EL (cell line): ENCODE data around the gene MYO18B.
A peak's percentile ranks its signal among the peaks of the same experiment; 100 is the strongest.
"Not testable (repeated sequence)": the region's sequence is repeated elsewhere in the genome, so short reads cannot be mapped to it uniquely, and the experiment has no call there.

Experiments
- DNase-seq: peaks from one replicate; pipeline ENCODE4 v3.0.0-alpha.2; 2016

MYO18B gene, protein sequence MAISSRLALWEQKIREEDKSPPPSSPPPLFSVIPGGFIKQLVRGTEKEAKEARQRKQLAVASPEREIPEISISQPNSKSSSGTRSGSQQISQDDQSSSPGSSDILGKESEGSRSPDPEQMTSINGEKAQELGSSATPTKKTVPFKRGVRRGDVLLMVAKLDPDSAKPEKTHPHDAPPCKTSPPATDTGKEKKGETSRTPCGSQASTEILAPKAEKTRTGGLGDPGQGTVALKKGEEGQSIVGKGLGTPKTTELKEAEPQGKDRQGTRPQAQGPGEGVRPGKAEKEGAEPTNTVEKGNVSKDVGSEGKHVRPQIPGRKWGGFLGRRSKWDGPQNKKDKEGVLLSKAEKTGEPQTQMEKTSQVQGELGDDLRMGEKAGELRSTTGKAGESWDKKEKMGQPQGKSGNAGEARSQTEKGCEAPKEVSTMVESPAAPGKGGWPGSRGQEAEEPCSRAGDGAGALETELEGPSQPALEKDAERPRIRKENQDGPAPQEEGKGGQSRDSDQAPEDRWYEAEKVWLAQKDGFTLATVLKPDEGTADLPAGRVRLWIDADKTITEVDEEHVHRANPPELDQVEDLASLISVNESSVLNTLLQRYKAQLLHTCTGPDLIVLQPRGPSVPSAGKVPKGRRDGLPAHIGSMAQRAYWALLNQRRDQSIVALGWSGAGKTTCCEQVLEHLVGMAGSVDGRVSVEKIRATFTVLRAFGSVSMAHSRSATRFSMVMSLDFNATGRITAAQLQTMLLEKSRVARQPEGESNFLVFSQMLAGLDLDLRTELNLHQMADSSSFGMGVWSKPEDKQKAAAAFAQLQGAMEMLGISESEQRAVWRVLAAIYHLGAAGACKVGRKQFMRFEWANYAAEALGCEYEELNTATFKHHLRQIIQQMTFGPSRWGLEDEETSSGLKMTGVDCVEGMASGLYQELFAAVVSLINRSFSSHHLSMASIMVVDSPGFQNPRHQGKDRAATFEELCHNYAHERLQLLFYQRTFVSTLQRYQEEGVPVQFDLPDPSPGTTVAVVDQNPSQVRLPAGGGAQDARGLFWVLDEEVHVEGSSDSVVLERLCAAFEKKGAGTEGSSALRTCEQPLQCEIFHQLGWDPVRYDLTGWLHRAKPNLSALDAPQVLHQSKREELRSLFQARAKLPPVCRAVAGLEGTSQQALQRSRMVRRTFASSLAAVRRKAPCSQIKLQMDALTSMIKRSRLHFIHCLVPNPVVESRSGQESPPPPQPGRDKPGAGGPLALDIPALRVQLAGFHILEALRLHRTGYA (N-terminal part only)

GRCh38 chr22:25741692-25742626 is at the start of gene MYO18B:
Gene MYO18B, plus strand, starts transcription at chr22:25742188. Its CDS starts 18,905 bp downstream, at chr22:25761093.
- no peak for DNase-seq

DNA sequence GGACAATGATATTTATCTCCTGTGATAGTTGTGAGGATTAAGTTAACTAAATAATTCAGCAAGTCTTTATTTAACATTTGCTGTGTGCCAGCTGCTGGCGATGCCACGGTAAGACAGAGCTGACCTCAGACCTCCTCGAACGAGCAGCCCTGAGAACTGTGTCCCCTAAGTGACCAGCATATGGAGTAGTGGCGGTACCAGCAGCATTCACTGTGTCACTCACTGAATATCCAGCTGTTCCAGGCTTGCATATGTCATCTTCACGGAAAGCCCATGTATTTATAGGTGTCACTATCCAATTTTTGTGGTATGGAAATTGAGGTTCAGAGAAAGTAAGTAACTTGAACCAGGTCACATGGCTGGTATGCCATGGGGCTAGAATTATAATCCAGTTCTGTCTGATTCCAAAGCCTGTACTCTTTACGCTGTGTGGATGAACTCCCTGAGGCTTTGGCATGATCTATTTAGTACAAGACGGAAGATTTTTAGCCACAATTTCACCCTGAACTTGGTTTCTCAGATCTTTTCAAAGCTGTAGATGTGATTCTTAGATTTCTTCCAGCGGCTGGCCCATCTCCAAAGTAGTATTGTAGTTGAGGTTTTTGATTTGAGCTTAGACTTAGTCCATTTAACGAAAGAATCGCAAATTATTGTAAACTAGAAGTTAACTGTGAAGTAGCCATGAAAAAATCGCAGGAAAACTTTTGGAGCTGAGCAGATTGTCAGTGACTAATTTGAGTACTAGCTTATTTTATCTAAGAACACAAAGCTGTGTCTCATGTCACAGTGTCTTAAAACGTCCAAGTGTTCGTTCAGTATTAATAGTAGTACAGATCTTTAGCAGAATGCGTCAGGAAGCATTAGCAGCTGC is 49.4 kb upstream of the MYO18B start:
- DNase-seq: no peak

- DNase-seq: no peak
Measured at GRCh38 chr22:25693268-25693565, 48.8 kb upstream of the MYO18B start.

- no peak for DNase-seq
Measured at GRCh38 chr22:25694196-25694907, 47.6 kb upstream of the MYO18B start.

DNA sequence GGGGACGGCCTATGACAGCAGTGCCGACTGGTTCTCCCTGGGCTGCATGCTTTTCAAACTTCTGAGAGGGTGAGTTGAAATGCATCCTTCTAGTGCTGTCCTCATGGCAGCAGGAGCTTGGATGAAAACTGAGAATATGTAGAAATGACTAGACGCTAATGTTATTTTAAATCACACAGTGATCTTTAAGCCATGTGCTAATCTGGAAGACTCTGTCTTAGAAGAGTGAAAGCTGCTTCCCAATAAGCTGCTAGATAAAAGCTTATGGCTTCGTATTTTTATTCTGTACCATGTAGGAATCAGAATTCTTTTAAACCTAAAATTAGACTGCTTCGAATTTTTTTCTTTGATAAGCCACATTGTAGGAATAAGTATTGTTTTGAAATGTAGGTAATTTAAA is 46.8 kb upstream of the MYO18B start:
- no peak for DNase-seq

- no peak for DNase-seq
Measured at GRCh38 chr22:25696763-25697162, 45.2 kb upstream of the MYO18B start.

DNA sequence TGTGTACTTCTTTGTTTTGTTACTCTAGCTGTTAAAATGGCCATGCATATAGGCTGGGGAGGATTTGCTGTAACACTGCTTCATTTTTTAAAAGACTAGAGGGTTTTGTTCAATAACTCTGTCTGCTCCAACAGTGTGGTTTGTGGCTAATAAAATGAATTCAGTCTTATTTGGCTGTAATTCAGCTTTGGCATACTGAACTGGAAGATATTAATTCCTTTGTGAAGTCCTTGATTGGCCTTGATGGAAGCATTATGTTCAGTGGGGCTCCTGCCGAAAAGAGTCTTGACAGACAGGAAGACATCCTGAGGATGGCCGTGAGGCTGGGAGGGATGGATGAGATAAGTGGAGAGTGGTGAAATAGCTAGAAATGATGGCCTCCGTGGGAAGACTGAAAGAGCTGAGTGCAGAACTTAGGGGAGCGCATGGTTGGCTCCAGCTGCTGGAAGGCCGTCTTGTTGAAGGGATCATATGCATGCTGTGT is 44.8 kb upstream of the MYO18B start:
- no peak for DNase-seq

- DNase-seq: no peak
Measured at GRCh38 chr22:25697978-25698377, 44.0 kb upstream of the MYO18B start.

GRCh38 chr22:25698461-25698860 is 43.5 kb upstream of the MYO18B start:
- DNase-seq: no peak

DNA sequence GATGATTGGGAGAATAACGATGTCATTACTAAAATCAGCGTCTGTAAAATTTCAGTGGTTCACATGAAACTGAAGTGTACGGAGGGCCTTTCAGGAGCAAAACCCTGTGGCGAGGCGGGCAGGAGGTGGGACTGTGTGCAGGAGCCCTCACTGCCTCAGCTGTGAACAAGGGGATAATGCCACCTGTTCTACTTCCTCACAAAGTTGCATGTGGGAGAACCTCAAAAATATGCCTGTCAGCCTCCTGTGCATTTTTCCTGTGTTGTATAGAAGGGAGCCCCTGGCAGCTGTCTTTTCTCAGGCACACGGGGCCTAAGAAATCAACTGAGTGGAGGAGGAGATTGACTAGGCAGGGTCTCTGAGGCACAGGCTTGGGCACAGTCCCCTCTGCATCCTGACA is 43.0 kb upstream of the MYO18B start:
- no peak for DNase-seq

GRCh38 chr22:25701056-25701780 is 40.8 kb upstream of the MYO18B start:
- no peak for DNase-seq

DNA sequence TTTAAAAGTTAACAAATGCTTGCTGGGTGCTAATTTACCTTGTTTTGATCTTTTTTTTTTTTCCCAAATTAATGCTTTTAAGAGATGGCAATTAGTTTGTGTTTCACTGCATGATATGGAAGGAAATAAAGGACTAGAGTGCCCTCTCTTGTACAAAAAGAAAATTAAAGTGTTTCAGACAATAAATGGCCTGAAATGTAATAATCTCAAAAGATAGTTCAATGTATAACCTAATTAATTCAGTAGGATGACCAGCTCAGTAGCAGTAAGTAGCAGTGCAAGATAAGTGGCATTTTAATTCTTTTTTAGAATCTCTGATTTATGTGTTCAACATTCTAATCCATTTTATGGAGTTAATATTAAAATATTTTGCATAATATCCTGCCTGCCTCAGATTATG is 39.9 kb upstream of the MYO18B start:
- DNase-seq: peak; percentile 21

DNA sequence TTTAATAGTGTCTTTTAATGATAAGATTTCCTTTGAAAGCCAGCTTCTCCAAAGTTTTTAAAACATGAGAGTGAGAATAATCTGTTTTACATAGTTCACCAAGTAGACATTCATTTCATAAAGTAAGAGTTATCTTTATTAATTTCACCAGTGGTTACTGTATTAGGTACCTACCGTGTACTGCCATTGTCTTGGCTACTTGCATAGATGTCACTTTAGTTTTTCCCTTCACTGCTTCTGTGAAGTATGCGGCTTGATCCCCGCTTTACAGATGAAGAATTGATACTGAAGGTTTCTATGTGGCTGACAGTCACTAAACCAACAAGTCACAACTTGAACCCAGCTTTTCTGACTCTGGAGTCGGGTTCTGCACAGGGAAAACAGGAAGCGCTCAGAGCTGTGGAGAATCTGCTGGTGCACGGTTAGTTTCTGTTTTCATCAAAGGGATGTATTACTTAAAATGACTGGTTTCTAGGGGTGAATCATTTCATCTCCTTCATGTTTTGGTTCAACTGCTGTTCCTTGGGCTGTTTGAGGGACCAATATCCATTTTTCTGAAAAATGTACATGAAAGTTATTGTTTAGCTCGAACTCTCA is 39.3 kb upstream of the MYO18B start:
- no peak for DNase-seq

DNA sequence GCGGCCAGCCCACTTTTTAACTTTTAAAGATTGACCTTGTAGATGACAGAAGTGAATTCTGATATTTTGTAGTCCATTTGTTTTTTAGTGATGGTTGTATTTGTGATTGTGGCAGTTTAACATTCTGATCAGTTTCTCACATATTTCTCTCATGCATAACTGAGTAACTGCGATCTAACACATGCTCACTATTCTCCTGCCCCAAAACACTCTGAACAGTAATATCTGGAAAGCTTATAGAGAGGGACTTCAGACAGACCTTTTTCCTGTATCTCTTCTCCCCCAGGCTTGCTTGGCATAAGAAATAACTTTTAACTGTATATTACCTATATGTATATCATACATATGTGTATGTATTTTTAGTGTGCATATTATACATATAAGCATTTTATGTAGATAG is 37.3 kb upstream of the MYO18B start:
- DNase-seq: no peak

- DNase-seq: no peak
Measured at GRCh38 chr22:25706197-25706596, 35.8 kb upstream of the MYO18B start.

DNA sequence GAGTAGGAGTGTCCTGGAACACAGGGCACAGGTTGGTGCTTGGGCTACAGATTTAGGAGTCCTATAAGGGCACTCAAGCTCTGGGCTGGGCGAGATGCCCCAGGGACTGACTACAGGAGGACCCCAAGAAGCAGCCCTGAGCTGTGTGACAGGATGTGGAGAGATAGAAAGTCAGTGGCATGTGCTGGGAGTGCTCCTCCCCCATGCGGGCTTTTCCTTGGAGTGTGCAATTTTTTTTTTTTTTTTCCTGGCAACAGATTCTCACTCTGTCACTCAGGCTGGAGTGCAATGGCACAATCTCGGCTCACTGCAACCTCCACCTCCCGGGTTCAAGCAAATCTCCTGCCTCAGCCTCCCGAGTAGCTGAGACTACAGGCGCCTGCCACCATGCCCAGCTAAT is 33.6 kb upstream of the MYO18B start:
- not testable (repeated sequence) for DNase-seq

GRCh38 chr22:25709758-25710157 is 32.2 kb upstream of the MYO18B start:
- no peak for DNase-seq

DNA sequence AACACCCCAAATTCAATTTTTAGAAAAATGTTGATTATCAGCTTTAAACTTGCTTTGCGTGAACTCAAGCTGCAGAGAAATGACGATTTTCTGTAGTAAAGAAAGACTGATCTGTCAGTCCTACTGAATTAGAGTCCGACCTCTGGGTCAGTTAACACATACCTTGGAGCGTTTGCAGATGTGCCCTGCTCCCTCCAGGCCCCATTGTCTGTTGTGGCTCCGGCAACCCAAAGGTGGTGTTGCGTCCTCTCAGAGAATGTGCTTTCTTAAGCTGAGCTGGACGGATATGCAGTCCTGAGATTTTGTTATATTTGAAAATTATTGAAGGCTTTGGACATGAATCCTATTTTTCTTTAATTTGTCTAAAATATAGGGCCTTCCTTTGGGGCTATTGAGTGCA is 31.5 kb upstream of the MYO18B start:
- DNase-seq: no peak

DNA sequence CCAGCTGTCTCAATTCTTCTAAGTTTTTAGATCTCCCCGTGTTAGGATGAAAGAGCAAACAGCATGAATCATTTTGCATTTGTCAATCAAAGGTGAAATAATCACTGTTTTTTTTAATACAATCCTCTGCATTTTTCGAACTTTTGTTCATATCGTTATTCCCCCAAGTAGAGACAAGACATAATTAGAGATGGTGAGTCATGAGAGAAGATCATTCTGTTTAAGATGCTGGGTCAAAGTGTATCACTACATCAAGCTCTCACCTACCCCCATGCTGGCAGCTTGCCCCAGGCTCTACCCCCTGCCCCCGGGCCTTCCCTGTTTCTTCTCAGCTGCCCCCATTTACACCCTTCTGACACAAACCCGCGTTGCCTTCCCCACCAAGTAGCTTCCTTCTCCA is 30.5 kb upstream of the MYO18B start:
- DNase-seq: no peak
